Hematopoietic multipotent progenitor cell treated with erythropoietin and hydrocortisone succinate and interleukin-3 and kit ligand, for 8 days (in vitro differentiated cells): Measurements from ENCODE around the gene KRT77.
"Not testable (repeated sequence)": the region's sequence is repeated elsewhere in the genome, so short reads cannot be mapped to it uniquely, and the experiment has no call there.

Experiments
- DNase-seq: peaks from one replicate; pipeline ENCODE4 v3.0.0-alpha.2; 2015

The KRT77 gene

DNA sequence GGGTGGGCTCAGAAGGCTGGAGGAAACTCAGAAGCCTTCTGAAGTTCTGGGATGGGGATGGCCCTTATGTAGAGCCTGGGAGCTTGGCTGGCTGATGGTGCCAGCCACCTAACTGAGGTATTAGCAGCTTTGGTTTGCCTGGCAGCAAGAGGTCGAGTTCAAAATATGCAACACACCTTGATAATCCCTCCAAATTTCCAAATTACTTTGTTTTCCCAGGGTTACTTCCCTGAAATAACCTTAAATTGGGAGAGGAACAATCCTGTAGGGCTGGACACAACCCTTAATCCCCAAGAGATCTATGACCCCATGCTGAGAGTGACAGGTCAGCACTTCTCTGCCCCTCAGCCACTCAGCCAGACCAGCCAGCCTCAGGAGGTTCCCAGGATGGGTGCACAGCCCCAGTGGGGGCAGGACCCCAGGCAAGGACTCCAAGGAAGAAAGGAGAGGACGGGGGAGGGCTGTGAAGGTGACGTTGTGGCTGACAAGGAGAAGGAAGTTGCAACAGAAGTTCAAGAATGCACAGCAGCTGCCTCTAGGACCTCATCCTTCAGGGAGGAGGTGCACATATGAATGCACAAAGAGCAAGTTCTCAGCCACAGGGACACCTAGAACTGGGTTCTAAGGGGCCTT is 18.6 kb upstream of the KRT77 start:
- no peak for DNase-seq

DNA sequence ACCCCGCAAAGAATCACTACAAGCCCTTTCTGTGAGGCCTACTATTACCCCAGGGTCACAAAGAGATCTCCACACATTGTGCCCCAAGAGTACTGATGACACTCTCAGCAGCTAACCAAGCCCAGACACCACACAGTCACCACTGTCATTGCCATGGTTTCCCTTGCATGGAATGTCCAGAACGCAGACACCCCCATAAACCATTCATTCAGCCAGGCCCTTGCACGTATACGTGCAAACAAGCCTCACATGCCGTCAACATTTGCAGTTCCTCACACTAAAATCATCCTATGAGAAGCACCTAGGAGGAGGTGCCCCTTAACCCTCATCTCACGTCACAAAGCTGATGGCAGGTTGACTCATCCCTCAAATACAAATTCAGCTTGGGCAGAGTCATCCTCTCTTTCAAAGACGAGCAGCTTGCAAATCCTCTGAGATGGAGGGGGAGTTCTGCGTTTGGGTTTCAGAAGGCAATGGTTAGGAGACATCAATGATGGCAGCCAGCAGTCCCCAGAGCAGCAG is 17.1 kb upstream of the KRT77 start:
- no peak for DNase-seq

- DNase-seq, result no peak
Measured at GRCh38 chr12:52716061-52716460, 12.7 kb upstream of the KRT77 start.

- DNase-seq, result no peak
Measured at GRCh38 chr12:52715416-52715815, 12.1 kb upstream of the KRT77 start.

DNA sequence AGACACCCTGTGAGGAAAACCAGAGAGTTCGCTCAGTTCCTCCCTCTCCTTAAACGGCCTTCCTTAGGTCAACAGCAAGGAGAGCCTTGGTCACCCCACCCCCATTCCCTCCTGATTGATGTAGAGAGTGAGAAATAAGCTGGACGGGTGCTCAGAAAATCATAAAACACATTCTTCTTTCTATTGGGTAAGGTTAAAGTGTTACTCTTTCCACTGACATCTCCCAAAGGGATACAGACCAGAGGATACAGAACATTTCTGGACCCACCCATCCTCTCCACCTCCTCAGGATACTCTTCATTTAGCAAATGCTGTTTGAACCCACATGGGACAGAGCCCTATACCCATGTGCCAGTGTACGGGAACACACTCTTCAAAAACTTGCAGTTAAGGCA is 11.6 kb upstream of the KRT77 start:
- no peak for DNase-seq

GRCh38 chr12:52713960-52714886 is 10.9 kb upstream of the KRT77 start:
- no peak for DNase-seq

- DNase-seq, result not testable (repeated sequence)
Measured at GRCh38 chr12:52712122-52712521, 8.8 kb upstream of the KRT77 start.

DNA sequence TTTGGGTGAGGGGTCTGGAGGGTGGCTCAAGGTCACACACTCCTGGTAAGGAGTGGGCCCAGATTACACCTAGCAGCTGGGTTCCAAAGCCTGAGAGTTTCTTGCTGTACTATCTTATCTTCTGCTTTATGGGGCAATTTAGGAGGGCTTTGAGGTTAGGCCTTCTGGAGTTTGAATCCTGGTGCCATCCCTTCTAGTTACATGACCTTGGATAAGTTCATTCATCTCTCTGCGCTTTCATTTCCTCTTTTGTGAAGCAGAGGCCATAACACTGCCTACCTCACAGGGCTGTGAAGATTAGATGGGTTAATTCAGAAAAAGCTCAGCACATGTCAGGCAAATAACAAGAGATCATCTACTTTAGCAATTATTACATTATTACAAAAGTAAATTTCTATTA is 7.4 kb upstream of the KRT77 start:
- DNase-seq, result no peak

DNA sequence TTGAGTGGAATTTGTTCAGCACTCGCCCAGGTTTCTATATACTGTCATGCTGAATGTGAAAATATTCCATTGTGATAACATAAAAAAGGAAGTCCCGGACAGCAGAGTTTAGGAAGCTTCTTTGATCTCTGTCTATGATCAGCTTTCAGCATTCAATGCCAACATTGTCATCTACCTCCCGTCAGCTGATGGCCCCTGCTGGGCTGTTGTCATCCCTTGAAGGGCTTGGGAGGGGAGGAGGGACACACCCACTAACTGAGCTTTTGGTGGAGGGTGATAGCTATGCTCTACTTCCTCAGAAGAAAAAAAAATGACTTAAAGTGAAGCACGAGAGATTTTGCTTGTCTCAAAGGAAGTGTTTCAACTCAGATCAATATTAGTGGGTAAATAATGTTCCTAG is 4.7 kb upstream of the KRT77 start:
- DNase-seq, result peak; percentile 86

- no peak for DNase-seq
Measured at GRCh38 chr12:52704464-52704863, 1.1 kb upstream of the KRT77 start.

- DNase-seq, result peak; percentile 94
Measured at GRCh38 chr12:52703878-52704277, 554 bp upstream of the KRT77 start.

- DNase-seq, result no peak
Measured at GRCh38 chr12:52702338-52702737, 986 bp downstream of the KRT77 start.

DNA sequence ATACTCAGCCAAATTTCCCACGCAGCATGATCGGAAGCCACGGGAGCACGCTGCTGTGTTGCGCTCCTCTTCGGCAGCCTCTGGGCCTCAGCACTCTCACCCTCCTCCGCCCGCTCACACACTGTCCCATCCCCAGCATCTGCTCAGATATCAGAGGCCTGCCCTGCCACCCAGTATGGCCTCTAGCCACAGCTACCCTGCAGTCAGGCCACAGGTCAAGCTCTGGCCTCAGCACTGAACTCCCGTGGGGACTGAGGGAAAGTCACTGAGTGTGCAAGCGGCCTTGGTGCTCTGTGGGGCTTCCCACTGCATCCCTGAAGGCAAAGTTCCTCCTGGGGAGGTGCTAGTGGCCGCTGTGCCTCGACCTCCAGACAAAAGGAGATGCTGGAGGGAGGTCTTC is 2.0 kb downstream of the KRT77 start:
- no peak for DNase-seq

DNA sequence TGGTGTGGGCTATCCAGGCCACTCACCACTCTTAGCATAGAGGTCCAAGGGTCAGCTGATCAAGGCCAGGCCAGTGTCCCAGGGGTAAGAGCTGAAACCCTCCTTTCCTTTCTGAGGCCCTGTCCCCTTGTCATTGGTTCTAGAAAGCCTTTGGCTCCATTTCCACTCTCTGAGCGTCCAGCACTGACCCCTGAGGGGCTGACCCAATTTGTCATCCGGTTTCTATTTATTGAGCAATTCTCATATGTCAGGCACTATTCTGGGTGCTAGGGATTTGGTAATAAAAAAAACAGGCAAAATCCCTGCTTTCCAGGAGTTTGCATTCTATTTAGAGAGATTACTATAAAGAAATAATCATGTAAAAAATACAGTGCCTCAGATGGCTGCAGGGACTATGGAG is 3.4 kb downstream of the KRT77 start:
- no peak for DNase-seq

GRCh38 chr12:52699373-52699772 is 4.0 kb downstream of the KRT77 start:
- DNase-seq, result no peak

DNA sequence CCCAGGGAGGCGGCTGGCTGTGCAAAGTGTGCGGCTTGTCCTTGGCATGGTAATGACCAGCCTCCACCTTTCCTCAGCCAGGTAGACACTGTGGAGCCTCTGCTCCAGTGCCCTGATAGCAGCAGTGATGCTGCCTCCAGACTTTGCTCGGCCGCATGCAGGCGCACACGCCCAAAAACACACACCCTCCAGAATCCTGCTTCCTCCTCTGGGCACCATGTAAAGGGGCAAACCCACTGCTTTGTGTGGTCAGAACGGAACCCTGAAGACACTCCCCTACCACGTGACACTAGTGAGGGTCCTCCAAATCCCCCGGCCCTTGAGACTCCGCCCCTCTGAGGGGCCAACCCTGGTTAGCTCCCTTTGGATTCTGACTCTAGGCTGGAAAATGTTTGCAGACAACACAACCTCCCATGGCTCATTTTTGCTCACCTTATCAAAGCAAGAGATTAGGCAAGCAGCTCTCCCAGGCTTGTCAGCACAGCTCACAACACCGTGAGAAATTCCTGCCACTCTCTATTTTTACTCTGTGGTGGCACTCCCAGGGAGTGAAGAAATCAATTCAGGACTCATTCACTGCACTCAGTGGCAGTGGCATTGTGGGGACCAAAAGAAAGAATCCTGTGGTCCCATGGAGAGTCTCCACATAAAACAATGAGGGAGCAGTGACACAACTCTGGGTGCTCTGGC is 4.5 kb downstream of the KRT77 start:
- no peak for DNase-seq

- DNase-seq, result no peak
Measured at GRCh38 chr12:52697058-52697582, 6.2 kb downstream of the KRT77 start.

GRCh38 chr12:52696588-52696987 is 6.7 kb downstream of the KRT77 start:
- DNase-seq, result no peak

DNA sequence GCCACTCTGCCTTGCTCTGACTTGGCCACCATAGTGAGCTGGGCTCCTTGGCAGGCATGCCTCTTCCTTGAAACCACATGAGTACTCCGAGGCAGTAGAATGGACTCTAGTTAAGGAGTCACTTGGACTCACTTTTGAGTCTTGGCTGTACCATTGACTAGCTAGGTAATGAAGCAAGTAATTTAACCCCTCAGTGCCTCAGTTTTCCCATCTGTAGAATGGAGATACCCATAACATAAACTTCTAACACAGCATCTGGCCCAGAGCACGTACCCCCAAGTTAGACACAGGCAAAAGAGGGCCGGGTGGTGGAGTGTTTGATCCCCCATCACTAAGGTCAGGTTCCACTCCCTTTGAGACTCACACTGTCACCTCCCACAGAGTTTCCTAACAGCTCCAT is 8.3 kb downstream of the KRT77 start:
- DNase-seq, result no peak

- no peak for DNase-seq
Measured at GRCh38 chr12:52694151-52694550, 9.2 kb downstream of the KRT77 start.

GRCh38 chr12:52693261-52693660 is 10.1 kb downstream of the KRT77 start:
- no peak for DNase-seq

DNA sequence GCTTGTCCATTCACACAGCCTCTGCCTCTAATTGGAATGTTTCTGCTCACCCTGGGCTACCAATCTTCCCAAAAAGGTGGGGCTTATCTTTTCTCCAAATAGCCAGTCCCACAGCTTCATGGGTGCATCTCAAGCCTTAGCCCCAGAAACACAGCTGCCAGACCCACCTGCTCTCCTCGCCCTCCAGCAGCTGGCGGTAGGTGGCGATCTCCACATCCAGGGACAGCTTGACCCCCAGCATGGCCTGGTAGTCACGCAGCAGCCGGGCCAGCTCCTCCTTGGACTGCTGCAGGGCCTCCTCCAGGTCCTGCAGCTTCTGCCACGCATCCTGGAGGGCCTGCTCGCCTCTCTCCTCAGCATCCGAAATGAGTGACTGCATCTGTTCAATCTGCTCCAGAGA is 11.1 kb downstream of the KRT77 start:
- DNase-seq, result no peak

DNA sequence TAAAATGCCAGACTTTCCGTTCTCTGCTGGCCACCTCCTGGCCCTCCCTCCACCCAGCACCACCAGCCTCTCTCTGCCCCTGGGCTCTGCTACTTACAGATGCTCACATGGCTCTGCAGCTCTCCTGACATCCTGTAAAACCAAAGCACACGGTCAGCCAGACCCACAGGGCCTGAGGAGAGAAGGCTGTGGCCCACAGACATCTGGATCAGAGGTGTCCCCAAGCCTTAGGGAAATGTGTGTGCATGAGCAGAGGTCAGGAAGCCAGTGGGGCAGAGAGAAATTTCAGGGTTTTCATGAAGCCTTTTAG is 11.5 kb downstream of the KRT77 start:
- no peak for DNase-seq
